NCI-H69 (cell line): ENCODE data around the gene RASGRP4.

ENCODE experiments used
- DNase-seq: peaks from one replicate; lab custom pipeline; 2025; lab: John Stamatoyannopoulos, UW

Gene RASGRP4

GRCh38 chr19:38389101-38389925 lies 36.7 kb downstream of the RASGRP4 start:
- DNase-seq: peak; percentile 65

- peak; percentile 88 for DNase-seq
These were observed 37.5 kb downstream of the RASGRP4 start, which contains the start of gene SPRED3 for GRCh38 chr19:38388349-38389100. Gene SPRED3 (plus strand): TSS chr19:38388697. CDS start chr19:38390303, 1,606 bp downstream.

GRCh38 chr19:38387550-38388348 lies 38.3 kb downstream of the RASGRP4 start, which contains the start of gene GGN:
Gene GGN (minus strand): TSS chr19:38388034. CDS start chr19:38387261, 773 bp downstream.
- DNase-seq: peak; percentile 94

GRCh38 chr19:38386971-38387549 lies 39.0 kb downstream of the RASGRP4 start:
- DNase-seq: no peak

GRCh38 chr19:38386300-38386970 lies 39.6 kb downstream of the RASGRP4 start:
- DNase-seq: peak; percentile 25

- DNase-seq: no peak
These were observed 40.2 kb downstream of the RASGRP4 start for GRCh38 chr19:38385804-38386257.

- no peak for DNase-seq
These were observed 40.8 kb downstream of the RASGRP4 start for GRCh38 chr19:38385057-38385803.

- no peak for DNase-seq
These were observed 41.6 kb downstream of the RASGRP4 start for GRCh38 chr19:38384209-38385027.

GRCh38 chr19:38383743-38384142 lies 42.3 kb downstream of the RASGRP4 start:
- no peak for DNase-seq

- DNase-seq: no peak
These were observed 42.8 kb downstream of the RASGRP4 start for GRCh38 chr19:38383184-38383583.

GRCh38 chr19:38381138-38381537 lies 44.9 kb downstream of the RASGRP4 start:
- no peak for DNase-seq

GRCh38 chr19:38378866-38379265 lies 47.2 kb downstream of the RASGRP4 start:
- DNase-seq: no peak

- no peak for DNase-seq
These were observed 49.0 kb downstream of the RASGRP4 start for GRCh38 chr19:38377052-38377451.

GRCh38 chr19:38376576-38376975 lies 49.4 kb downstream of the RASGRP4 start:
- DNase-seq: no peak

GRCh38 chr19:38375748-38376147 lies 50.3 kb downstream of the RASGRP4 start:
- no peak for DNase-seq

GRCh38 chr19:38375098-38375493 lies 50.9 kb downstream of the RASGRP4 start:
- DNase-seq: peak; percentile 60

GRCh38 chr19:38374332-38375097 lies 51.5 kb downstream of the RASGRP4 start, which contains the start of gene PSMD8:
Gene PSMD8 (plus strand): TSS chr19:38374571. CDS start chr19:38374602, 31 bp downstream.
- peak; percentile 100 for DNase-seq

- no peak for DNase-seq
These were observed 52.1 kb downstream of the RASGRP4 start for GRCh38 chr19:38373907-38374331.
